Measurements from ENCODE around the gene RAB6A. TPM values are rescaled to one million over a fixed set of nuclear protein-coding genes. Genes with fewer than 3 reads are reported as not detected.

Gene RAB6A
- total RNA-seq, 4 donors from 2014 or later: 95.5 to 124 (median 110) TPM

DNA sequence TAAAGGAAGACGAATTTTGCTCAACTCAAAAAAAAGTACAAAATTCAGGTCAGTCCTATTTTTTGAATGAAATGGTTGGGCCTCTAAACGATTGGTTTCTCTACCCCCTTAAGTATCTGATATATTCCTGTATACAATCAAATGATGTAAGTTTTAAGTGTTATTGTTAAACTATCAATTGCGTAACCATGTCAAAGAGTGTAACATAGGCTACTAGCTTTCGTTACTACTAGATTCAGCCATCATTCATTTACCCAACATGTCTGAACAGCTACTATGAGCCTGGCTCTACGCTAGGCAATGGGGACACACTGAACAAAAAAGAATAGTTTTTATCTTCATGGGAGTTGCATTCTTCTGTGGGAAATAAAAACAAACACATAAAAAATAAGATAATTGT, 3.3 kb downstream of the RAB6A start:
- no peaks in the 10 kb centered on the region for H3K36me3 ChIP-seq
- no peak overlapping the region for H3K4me3 ChIP-seq
- ATAC-seq (no peak), DNase-seq (no peak)
- H3K27me3 ChIP-seq: no peaks in the 10 kb centered on the region
- in situ Hi-C loops (cut with MboI; ENCODE audit: low sequenced_read_pairs in 4 of 4) (no loop called here), intact Hi-C loops (cut with DNase I; ENCODE audit: low total_unique reads) (no loop called here)
- H3K4me1 ChIP-seq: peaks cover 26% of the 10 kb centered on the region in 2 donors
- TF ChIP-seq, protein P1, sequence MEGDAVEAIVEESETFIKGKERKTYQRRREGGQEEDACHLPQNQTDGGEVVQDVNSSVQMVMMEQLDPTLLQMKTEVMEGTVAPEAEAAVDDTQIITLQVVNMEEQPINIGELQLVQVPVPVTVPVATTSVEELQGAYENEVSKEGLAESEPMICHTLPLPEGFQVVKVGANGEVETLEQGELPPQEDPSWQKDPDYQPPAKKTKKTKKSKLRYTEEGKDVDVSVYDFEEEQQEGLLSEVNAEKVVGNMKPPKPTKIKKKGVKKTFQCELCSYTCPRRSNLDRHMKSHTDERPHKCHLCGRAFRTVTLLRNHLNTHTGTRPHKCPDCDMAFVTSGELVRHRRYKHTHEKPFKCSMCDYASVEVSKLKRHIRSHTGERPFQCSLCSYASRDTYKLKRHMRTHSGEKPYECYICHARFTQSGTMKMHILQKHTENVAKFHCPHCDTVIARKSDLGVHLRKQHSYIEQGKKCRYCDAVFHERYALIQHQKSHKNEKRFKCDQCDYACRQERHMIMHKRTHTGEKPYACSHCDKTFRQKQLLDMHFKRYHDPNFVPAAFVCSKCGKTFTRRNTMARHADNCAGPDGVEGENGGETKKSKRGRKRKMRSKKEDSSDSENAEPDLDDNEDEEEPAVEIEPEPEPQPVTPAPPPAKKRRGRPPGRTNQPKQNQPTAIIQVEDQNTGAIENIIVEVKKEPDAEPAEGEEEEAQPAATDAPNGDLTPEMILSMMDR (IDR thresholded peaks at IDR 0.05 in 4 of 5, conservative IDR thresholded peaks at IDR 0.05 in 1 of 5): no peak
- TF ChIP-seq POLR2A (IDR thresholded peaks at IDR 0.05): no peak
- no peaks in the 10 kb centered on the region for H3K9me3 ChIP-seq
- no peak overlapping the region for H3K27ac ChIP-seq

DNA sequence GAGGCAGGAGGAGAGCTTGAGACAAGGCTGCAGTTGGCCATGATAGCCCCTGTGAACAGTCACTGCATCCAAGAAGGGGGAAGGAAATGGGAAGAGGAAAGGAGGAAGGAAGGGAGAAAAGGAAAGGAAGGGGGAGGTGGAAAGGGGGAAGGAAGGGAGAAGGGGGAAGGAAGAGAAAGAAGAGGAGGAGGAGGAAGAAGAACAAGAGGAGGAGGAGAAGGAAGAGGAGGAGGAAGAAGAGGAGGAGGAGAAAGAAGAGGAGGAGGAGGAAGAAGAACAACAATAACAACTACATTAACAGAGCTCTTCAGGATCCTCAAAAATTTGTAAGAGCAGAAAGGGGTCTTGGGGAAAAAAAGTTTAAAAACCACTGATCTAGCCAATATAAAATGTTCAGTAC, 5.2 kb downstream of the RAB6A start:
- TF ChIP-seq POLR2A (IDR thresholded peaks at IDR 0.05): no peak
- TF ChIP-seq, protein P1 (IDR thresholded peaks at IDR 0.05 in 4 of 5, conservative IDR thresholded peaks at IDR 0.05 in 1 of 5): no peak
- no peak for DNase-seq
- intact Hi-C loops (cut with DNase I; ENCODE audit: low total_unique reads) (no loop called here), in situ Hi-C loops (cut with MboI; ENCODE audit: low sequenced_read_pairs in 4 of 4) (no loop called here)
- no peaks in the 10 kb centered on the region for H3K9me3 ChIP-seq
- H3K27ac ChIP-seq: no peak overlapping the region
- no peaks in the 10 kb centered on the region for H3K36me3 ChIP-seq
- no peak overlapping the region for H3K4me3 ChIP-seq
- H3K4me1 ChIP-seq: peaks cover 32 to 37% of the 10 kb centered on the region in 2 donors
- H3K27me3 ChIP-seq: no peaks in the 10 kb centered on the region
- no peak for ATAC-seq

- in situ Hi-C loops (cut with MboI; ENCODE audit: low sequenced_read_pairs in 4 of 4) (no loop called here), intact Hi-C loops (cut with DNase I; ENCODE audit: low total_unique reads) (loop anchor here (5.0 kb wide), 1 partner anchor 33 kb away; the partner anchor contains the start of gene MRPL48)
- no peak for TF ChIP-seq POLR2A (IDR thresholded peaks at IDR 0.05)
- TF ChIP-seq, protein P1 (IDR thresholded peaks at IDR 0.05 in 4 of 5, conservative IDR thresholded peaks at IDR 0.05 in 1 of 5): no peak
- Histone ChIP-seq H3K27me3 (no peaks in the 10 kb centered on the region), H3K4me3 (no peak overlapping the region), H3K4me1 (peaks cover 23 to 29% of the 10 kb centered on the region in 2 donors), H3K36me3 (no peaks in the 10 kb centered on the region), H3K27ac (no peak overlapping the region), H3K9me3 (no peaks in the 10 kb centered on the region)
- ATAC-seq (no peak), DNase-seq (no peak)
These were observed 6.9 kb downstream of the RAB6A start for GRCh38 chr11:73753938-73754337.

DNA sequence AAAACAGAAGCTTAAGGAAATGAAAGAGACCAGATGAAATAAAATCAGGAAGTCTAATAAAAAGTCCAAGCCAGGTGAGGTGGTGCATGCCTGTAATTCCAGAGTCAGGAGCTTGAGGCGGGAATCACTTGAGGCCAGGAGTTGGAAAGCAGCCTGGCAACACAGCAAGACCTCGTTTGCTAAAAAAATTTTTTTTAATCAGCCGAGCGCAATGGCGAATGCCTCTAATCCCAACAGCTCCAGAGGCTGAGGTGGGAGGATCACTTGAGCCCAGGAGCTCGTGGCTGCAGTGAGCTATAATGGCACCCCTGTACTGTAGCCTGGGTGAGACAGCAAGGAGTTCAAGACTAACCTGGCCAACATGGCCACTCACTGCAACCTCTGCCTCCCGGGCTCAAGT, 8.0 kb downstream of the RAB6A start:
- Histone ChIP-seq H3K9me3 (no peaks in the 10 kb centered on the region), H3K36me3 (no peaks in the 10 kb centered on the region), H3K4me3 (no peak overlapping the region), H3K27me3 (no peaks in the 10 kb centered on the region), H3K4me1 (peaks cover 14 to 19% of the 10 kb centered on the region in 2 donors), H3K27ac (no peak overlapping the region)
- TF ChIP-seq, protein P1 (IDR thresholded peaks at IDR 0.05 in 4 of 5, conservative IDR thresholded peaks at IDR 0.05 in 1 of 5): no peak
- no peak for TF ChIP-seq POLR2A (IDR thresholded peaks at IDR 0.05)
- DNase-seq (no peak), ATAC-seq (no peak)
- intact Hi-C loops (cut with DNase I; ENCODE audit: low total_unique reads) (loop anchor here (5.0 kb wide), 1 partner anchor 34 kb away; the partner anchor contains the start of gene MRPL48), in situ Hi-C loops (cut with MboI; ENCODE audit: low sequenced_read_pairs in 4 of 4) (no loop called here)
